AG04450 (cell line): ENCODE data around the gene IL1RAPL1. TPM values are rescaled to one million over a fixed set of nuclear protein-coding genes. Genes with fewer than 3 reads are reported as not detected.
"Not testable (repeated sequence)": the region's sequence is repeated elsewhere in the genome, so short reads cannot be mapped to it uniquely, and the experiment has no call there.

Experiments used
- CTCF ChIA-PET: fragments of 300-600, 350-600 bp; formaldehyde crosslinking; extraction: SDS; loops from one replicate; lab custom pipeline; 2022; ENCODE audit warnings: antibody characterized with exemption, inconsistent platforms; lab: Charles Lee
- POLR2A ChIA-PET: fragments of 350-600 bp; formaldehyde crosslinking; extraction: SDS; loops from one replicate; lab custom pipeline; 2021; ENCODE audit warnings: antibody characterized with exemption, inconsistent platforms; lab: Yijun Ruan, JAX
- DNase-seq: peaks from one replicate; pipeline ENCODE4 v3.0.0-alpha.2; 2011; ENCODE audit warnings: low read depth, low spot score
- H3K27ac ChIP-seq: one replicate; pipeline ENCODE4 v1.5.1; 2012; ENCODE audit warnings: low read depth, low read length, control low read depth
- H3K27me3 ChIP-seq: one replicate; pipeline ENCODE4 v1.6.0; 2012; ENCODE audit warnings: low read length; ENCODE audit not compliant: control insufficient read depth, insufficient read depth
- H3K4me3 ChIP-seq: 2 replicates; pipeline ENCODE4 v1.5.1; 2011; ENCODE audit warnings: mild to moderate bottlenecking, low read depth, low read length, control low read depth
- H3K9me3 ChIP-seq: 2 replicates; pipeline ENCODE4 v1.5.1; 2012; ENCODE audit warnings: low read length; ENCODE audit not compliant: control insufficient read depth, insufficient read depth
- polyA plus RNA-seq: library from polyadenylated mRNA; depleted of rRNA; stranded (reverse); fragments of >200 nt; gene quantifications from 2 replicates; pipeline ENCODE4 v1.2.3, GENCODE V29; 2011
- TF ChIP-seq, protein P1 (sequence below): IDR thresholded peaks from 2 replicates; pipeline ENCODE4 v1.5.1; 2011; ENCODE audit warnings: low read depth, low read length, control low read depth, inconsistent platforms

Gene IL1RAPL1
- polyA plus RNA-seq, 1 experiment, result 0.93 TPM

DNA sequence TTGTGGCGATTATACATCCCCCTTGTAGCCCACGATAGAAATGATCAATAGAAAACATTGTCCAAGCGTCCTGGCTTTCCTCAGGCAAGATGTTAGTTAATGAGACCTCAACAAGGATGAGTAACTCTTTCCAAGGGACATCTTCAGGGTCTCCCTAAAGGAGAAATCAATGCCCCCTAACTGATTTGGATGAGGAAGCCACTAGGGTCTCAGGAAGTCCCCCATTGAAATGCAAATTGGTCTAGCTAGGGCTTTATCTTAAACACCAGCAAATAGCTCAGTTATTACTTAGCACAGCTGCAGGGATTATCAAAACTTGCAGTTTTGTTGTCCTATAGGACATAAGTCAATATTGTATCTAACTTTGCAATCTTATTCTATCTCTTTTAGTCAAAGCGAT lies 721.5 kb downstream of the IL1RAPL1 start:
- ChIA-PET POLR2A (no interaction called here), CTCF (no interaction called here)
- H3K4me3 ChIP-seq, result no peak overlapping the region
- no peak overlapping the region for H3K27ac ChIP-seq
- no peak for DNase-seq
- no peaks in the 10 kb centered on the region for H3K27me3 ChIP-seq
- H3K9me3 ChIP-seq, result no peaks in the 10 kb centered on the region
- TF ChIP-seq, protein P1, sequence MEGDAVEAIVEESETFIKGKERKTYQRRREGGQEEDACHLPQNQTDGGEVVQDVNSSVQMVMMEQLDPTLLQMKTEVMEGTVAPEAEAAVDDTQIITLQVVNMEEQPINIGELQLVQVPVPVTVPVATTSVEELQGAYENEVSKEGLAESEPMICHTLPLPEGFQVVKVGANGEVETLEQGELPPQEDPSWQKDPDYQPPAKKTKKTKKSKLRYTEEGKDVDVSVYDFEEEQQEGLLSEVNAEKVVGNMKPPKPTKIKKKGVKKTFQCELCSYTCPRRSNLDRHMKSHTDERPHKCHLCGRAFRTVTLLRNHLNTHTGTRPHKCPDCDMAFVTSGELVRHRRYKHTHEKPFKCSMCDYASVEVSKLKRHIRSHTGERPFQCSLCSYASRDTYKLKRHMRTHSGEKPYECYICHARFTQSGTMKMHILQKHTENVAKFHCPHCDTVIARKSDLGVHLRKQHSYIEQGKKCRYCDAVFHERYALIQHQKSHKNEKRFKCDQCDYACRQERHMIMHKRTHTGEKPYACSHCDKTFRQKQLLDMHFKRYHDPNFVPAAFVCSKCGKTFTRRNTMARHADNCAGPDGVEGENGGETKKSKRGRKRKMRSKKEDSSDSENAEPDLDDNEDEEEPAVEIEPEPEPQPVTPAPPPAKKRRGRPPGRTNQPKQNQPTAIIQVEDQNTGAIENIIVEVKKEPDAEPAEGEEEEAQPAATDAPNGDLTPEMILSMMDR, result no peak

DNA sequence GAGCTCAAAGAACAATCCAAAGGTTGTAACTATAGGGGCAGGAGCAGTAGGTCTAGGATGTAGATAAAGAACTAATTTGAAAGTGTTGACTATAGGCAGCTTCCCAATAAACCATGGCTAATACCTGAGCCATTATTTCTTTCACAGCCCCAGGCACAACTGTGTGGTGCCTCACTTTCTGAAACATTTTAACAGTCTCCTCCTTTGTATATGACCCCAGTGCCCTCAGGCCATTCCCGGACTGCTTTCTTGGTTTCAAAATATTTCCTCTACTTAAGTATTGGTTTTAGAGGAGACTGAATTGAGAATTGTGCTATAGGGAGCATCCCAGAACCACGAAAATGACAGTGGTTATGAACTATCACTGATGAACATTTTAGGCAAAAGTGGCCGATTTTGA lies 728.7 kb downstream of the IL1RAPL1 start:
- H3K9me3 ChIP-seq, result no peaks in the 10 kb centered on the region
- ChIA-PET POLR2A (no interaction called here), CTCF (no interaction called here)
- TF ChIP-seq, protein P1, result no peak
- H3K4me3 ChIP-seq, result no peak overlapping the region
- no peaks in the 10 kb centered on the region for H3K27me3 ChIP-seq
- no peak for DNase-seq
- H3K27ac ChIP-seq, result no peak overlapping the region

DNA sequence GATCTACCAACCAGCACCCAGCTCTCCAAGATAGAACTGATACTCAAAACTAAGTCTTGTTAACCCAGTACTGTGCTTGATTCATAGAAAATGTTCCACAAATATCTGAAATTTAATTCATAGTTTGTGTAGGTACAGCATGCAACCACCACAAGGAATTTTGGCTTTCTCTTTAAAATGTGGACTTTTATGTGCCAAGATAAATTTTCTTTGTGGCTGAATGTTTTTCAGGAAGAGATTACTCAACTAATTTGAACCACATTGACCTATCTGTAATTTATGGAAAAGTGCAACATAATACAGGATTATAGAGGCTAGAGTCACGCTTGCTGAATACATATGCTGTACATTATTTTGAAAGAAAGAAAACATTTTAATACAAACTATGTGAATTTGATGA lies 730.8 kb downstream of the IL1RAPL1 start:
- POLR2A ChIA-PET, result no interaction called here
- no peak for DNase-seq
- CTCF ChIA-PET, result no interaction called here
- H3K4me3 ChIP-seq, result no peak overlapping the region
- H3K9me3 ChIP-seq, result no peaks in the 10 kb centered on the region
- H3K27me3 ChIP-seq, result no peaks in the 10 kb centered on the region
- no peak overlapping the region for H3K27ac ChIP-seq
- TF ChIP-seq, protein P1, result no peak

DNA sequence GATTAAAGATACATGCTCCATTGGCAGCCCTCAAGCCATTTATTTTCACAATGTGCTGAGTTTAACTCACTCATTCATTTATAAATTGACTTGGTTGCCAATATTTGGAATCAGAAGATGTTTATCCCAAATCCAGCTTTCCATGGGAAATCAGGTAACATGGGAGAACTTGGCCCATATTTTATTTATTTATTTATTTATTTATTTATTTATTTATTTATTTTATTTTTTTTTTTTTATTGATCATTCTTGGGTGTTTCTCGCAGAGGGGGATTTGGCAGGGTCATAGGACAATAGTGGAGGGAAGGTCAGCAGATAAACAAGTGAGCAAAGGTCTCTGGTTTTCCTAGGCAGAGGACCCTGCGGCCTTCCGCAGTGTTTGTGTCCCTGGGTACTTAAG lies 745.2 kb downstream of the IL1RAPL1 start:
- POLR2A ChIA-PET, result not testable (repeated sequence)

DNA sequence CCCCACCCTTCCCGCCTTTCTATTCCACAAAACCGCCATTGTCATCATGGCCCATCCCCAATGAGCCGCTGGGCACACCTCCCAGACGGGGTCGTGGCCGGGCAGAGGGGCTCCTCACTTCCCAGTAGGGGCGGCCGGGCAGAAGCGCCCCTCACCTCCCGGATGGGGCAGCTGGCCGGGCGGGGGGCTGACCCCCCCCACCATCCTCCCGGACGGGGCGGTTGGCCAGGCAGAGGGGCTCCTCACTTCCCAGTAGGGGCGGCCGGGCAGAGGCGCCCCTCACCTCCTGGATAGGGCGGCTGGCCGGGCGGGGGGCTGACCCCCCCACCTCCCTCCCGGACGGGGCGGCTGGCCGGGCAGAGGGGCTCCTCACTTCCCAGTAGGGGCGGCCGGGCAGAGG lies 745.8 kb downstream of the IL1RAPL1 start:
- H3K4me3 ChIP-seq, H3K27me3 ChIP-seq, CTCF ChIA-PET, POLR2A ChIA-PET, DNase-seq, H3K27ac ChIP-seq, H3K9me3 ChIP-seq: not testable (repeated sequence)

More for the DNA sequence above, 745.2 kb downstream of the IL1RAPL1 start:
- H3K27ac ChIP-seq, CTCF ChIA-PET, H3K27me3 ChIP-seq, DNase-seq, H3K4me3 ChIP-seq, H3K9me3 ChIP-seq: not testable (repeated sequence)

DNA sequence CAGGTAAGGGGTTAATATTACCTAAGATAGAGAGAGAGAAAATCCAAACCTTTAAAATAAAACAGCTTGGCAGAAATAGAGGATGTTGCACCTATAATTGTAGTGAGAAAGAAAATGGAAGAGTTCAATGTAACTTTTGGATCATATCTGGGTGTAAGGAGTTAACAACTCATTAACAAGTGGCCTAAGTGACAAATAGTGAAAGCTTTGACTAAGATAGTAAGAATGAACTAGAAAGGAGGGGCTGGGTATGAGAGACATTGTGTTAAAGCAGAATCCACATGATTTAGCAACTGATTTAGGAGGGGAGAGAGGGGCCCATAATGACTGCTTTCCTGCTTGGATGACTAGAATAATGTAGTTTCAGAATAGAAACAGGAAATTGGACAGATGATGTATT lies 761.0 kb downstream of the IL1RAPL1 start:
- Histone ChIP-seq H3K9me3 (no peaks in the 10 kb centered on the region), H3K27me3 (no peaks in the 10 kb centered on the region), H3K27ac (no peak overlapping the region), H3K4me3 (no peak overlapping the region)
- no peak for DNase-seq
- ChIA-PET CTCF (no interaction called here), POLR2A (no interaction called here)
- TF ChIP-seq, protein P1, result no peak
